GM12874 (cell line): Measurements from ENCODE around the gene OR5M3.

Experiments
- CTCF ChIP-seq: IDR thresholded peaks from 2 replicates; pipeline ENCODE4 v1.5.1; 2011; ENCODE audit warnings: low read depth, mild to moderate bottlenecking, control low read depth, low read length, moderate library complexity; ENCODE audit not compliant: insufficient read depth

Gene OR5M3

GRCh38 chr11:56473252-56473651, at the start of gene OR5M3:
OR5M3 (minus strand) TSS chr11:56473352; CDS start chr11:56470497, 2,855 bp downstream.
- TF ChIP-seq CTCF = no peak

- TF ChIP-seq CTCF = no peak
Measured at GRCh38 chr11:56522008-56522407, 48.9 kb upstream of the OR5M3 start.

GRCh38 chr11:56513280-56513679, 40.1 kb upstream of the OR5M3 start:
- TF ChIP-seq CTCF = no peak

- TF ChIP-seq CTCF = no peak
Measured at GRCh38 chr11:56509439-56509838, 36.3 kb upstream of the OR5M3 start.

GRCh38 chr11:56497010-56497409, 23.9 kb upstream of the OR5M3 start:
- no peak for TF ChIP-seq CTCF

- no peak for TF ChIP-seq CTCF
Measured at GRCh38 chr11:56495117-56495516, 22.0 kb upstream of the OR5M3 start.

- TF ChIP-seq CTCF = no peak
Measured at GRCh38 chr11:56491270-56491669, 18.1 kb upstream of the OR5M3 start, which contains the start of gene OR5M8. OR5M8 (minus strand) TSS chr11:56491370; CDS start chr11:56491370, 0 bp downstream.
